Gastrocnemius medialis (tissue), 4 donors: Measurements from ENCODE around the gene C1orf198.

Source experiments
- POLR2A ChIP-seq, 2 donors: fragments of 450-650 bp; IDR thresholded peaks; one replicate each; pipeline ENCODE4 v1.6.1; 2017; ENCODE audit warnings: antibody characterized with exemption in 2 of 2, mild to moderate bottlenecking in 2 of 2, moderate library complexity in 2 of 2
- TF ChIP-seq, protein P1 (sequence below), 5 experiments: fragments of 450-650 bp in 3 of 5; fragments of 200-600 bp in 2 of 5; sonication (generic) in 2 of 5; IDR thresholded peaks in 4 of 5; conservative IDR thresholded peaks in 1 of 5; 1 replicate in 4 of 5; 2 replicates in 1 of 5; pipeline ENCODE4 v1.5.1; 2016 to 2019; ENCODE audit warnings: antibody characterized with exemption in 5 of 5, mild to moderate bottlenecking in 3 of 5, moderate library complexity in 3 of 5

DNA sequence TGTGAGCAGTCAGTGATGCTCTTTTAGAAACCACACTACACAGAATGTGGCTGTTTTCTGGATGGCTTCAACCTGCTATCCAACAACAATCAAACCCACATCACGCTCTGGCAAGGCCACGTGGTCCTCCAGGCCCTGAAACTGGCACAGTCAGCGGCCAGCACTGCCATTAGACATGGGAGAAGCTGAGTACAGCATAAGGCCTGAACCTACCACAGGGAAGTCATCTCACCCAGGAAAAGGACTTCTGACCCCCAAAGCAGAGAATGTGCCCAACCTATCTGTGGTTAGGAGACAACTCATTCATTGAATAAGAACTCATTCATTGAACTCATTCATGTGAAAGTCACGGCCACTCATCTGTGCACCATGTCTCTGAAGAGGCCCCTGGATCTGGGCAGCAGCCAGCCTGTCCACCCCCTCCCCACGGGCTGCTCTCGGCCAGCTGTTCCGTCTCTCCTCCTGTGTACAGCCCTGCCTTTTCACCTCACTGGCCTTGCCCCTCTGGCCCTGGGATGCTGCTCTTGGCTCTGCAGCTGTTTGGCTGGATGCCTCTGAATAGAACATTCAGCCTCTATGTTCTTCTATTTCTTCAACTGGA is 41.1 kb downstream of the C1orf198 start:
- TF ChIP-seq, protein P1, sequence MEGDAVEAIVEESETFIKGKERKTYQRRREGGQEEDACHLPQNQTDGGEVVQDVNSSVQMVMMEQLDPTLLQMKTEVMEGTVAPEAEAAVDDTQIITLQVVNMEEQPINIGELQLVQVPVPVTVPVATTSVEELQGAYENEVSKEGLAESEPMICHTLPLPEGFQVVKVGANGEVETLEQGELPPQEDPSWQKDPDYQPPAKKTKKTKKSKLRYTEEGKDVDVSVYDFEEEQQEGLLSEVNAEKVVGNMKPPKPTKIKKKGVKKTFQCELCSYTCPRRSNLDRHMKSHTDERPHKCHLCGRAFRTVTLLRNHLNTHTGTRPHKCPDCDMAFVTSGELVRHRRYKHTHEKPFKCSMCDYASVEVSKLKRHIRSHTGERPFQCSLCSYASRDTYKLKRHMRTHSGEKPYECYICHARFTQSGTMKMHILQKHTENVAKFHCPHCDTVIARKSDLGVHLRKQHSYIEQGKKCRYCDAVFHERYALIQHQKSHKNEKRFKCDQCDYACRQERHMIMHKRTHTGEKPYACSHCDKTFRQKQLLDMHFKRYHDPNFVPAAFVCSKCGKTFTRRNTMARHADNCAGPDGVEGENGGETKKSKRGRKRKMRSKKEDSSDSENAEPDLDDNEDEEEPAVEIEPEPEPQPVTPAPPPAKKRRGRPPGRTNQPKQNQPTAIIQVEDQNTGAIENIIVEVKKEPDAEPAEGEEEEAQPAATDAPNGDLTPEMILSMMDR (IDR thresholded peaks at IDR 0.05 in 4 of 5, conservative IDR thresholded peaks at IDR 0.05 in 1 of 5) = no peak
- TF ChIP-seq POLR2A (IDR thresholded peaks at IDR 0.05) = no peak
